ENCODE data around the gene SORCS2.

SORCS2 gene

DNA sequence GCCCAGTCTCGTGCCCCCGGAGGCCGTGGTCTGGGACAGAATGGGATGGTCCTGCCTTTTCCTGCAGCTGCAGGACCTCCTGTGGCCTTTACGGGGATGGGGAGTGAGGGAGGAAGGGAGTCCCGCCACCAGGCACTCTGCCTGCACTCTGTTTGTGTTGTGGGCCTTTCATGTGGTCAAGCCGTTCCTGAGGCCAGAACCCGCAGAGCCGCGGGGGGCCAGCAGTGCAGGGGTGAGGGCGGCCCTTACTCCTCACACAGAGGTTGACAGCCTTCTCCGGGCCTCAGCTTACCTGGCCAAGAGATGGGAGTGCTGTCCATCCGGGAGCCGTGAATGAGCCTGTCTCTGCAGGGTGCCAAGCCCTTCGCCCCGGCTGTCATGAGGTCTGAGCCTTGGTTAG, 516.6 kb downstream of the SORCS2 start:
- Histone ChIP-seq H2AFZ (ENCODE audit: insufficient read depth, low read length, poor library complexity) (no peak overlapping the region), H3K23ac (ENCODE audit: low read length) (no peak overlapping the region), H3K9ac (ENCODE audit: low read length) (no peak overlapping the region), H3K9me3 (ENCODE audit: insufficient read depth, low read depth, low read length) (peaks cover under 1% of the 10 kb centered on the region), H2BK12ac (ENCODE audit: low read length) (no peak overlapping the region), H2BK5ac (ENCODE audit: low read depth, low read length, poor library complexity) (no peak overlapping the region), H3K79me1 (ENCODE audit: low read length) (no peaks in the 10 kb centered on the region), H4K91ac (ENCODE audit: low read depth, low read length) (no peak overlapping the region), H3K27ac (ENCODE audit: low read depth, low read length) (no peak overlapping the region), H3K36me3 (ENCODE audit: control insufficient read depth in 1 of 2, insufficient read depth in 2 of 2, low read length in 2 of 2) (no peaks in the 10 kb centered on the region), H3K4me1 (ENCODE audit: control insufficient read depth in 1 of 2, insufficient read depth in 2 of 2, low read length in 2 of 2) (no peaks in the 10 kb centered on the region), H4K8ac (ENCODE audit: low read depth, low read length) (no peak overlapping the region), H3K4me3 (ENCODE audit: low read depth, low read length) (no peak overlapping the region), H3K4ac (ENCODE audit: low read depth, low read length) (no peak overlapping the region), H3K79me2 (ENCODE audit: control insufficient read depth, insufficient read depth, low read length, poor library complexity) (no peaks in the 10 kb centered on the region), H3K14ac (ENCODE audit: low read length) (no peak overlapping the region), H2BK120ac (ENCODE audit: insufficient read depth, low read length, poor library complexity) (no peak overlapping the region), H3K18ac (ENCODE audit: low read length) (no peak overlapping the region), H2AK5ac (ENCODE audit: low read length) (no peak overlapping the region), H3K4me2 (ENCODE audit: low read length) (no peak overlapping the region), H3K27me3 (ENCODE audit: insufficient read depth, low read length) (no peaks in the 10 kb centered on the region), H4K12ac (ENCODE audit: low read depth, low read length) (no peak overlapping the region)
- no peak for DNase-seq
- no CpG with 5 or more reads among the region's 15 CpGs for WGBS (ENCODE audit: extremely low coverage, insufficient coverage, insufficient read length)

DNA sequence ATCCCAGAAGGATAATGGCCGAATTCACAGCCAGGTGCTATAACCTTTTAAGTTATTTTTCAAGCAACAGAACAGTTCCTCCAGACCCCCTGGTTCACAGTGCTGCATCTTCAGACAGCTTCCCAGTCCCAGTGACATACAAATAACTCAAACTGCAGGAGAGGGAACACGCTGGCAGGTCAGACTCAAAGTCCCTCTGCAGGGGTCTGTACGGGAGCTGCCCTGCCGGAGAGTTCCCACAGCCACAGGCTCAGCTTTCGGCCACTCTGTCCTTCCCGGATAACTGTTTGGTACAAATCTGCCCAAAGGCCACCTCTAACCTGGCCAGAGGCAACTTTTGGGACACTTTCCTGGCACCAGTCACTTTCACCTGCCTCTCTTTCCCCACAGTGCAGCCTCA, 517.1 kb downstream of the SORCS2 start:
- Histone ChIP-seq H3K4me1 (ENCODE audit: control insufficient read depth in 1 of 2, insufficient read depth in 2 of 2, low read length in 2 of 2) (no peaks in the 10 kb centered on the region), H2AK5ac (ENCODE audit: low read length) (no peak overlapping the region), H4K12ac (ENCODE audit: low read depth, low read length) (no peak overlapping the region), H3K27me3 (ENCODE audit: insufficient read depth, low read length) (no peaks in the 10 kb centered on the region), H3K4me2 (ENCODE audit: low read length) (no peak overlapping the region), H2AFZ (ENCODE audit: insufficient read depth, low read length, poor library complexity) (no peak overlapping the region), H4K91ac (ENCODE audit: low read depth, low read length) (no peak overlapping the region), H3K14ac (ENCODE audit: low read length) (no peak overlapping the region), H3K18ac (ENCODE audit: low read length) (no peak overlapping the region), H3K23ac (ENCODE audit: low read length) (no peak overlapping the region), H2BK12ac (ENCODE audit: low read length) (no peak overlapping the region), H3K79me1 (ENCODE audit: low read length) (no peaks in the 10 kb centered on the region), H3K9me3 (ENCODE audit: insufficient read depth, low read depth, low read length) (peaks cover 4% of the 10 kb centered on the region), H3K36me3 (ENCODE audit: control insufficient read depth in 1 of 2, insufficient read depth in 2 of 2, low read length in 2 of 2) (no peaks in the 10 kb centered on the region), H3K9ac (ENCODE audit: low read length) (no peak overlapping the region), H4K8ac (ENCODE audit: low read depth, low read length) (no peak overlapping the region), H3K4me3 (ENCODE audit: low read depth, low read length) (no peak overlapping the region), H2BK120ac (ENCODE audit: insufficient read depth, low read length, poor library complexity) (no peak overlapping the region), H3K27ac (ENCODE audit: low read depth, low read length) (no peak overlapping the region), H3K79me2 (ENCODE audit: control insufficient read depth, insufficient read depth, low read length, poor library complexity) (no peaks in the 10 kb centered on the region), H2BK5ac (ENCODE audit: low read depth, low read length, poor library complexity) (no peak overlapping the region), H3K4ac (ENCODE audit: low read depth, low read length) (no peak overlapping the region)
- no CpG with 5 or more reads among the region's 6 CpGs for WGBS (ENCODE audit: extremely low coverage, insufficient coverage, insufficient read length)
- DNase-seq = no peak

DNA sequence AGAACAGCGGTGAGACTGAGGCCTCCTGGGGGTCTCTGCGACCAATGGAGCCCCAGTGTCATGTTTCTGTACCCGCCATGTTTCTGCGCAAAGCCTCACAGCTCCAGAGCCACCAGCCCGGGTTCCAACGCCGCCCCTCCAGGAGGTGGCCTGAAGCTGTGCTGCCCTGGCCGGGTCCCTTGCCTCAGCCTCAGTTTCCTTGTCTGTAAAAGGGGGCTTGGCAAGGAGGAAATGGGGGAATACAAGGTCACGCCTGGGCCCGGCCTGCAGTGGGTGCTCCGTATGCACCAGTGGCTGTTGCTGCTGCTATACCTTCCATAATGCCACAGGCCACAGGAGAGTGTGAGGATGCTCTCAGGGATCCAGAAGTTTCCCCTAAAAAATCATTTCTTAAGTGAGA, 517.8 kb downstream of the SORCS2 start:
- H3K9ac ChIP-seq (ENCODE audit: low read length) = no peak overlapping the region
- no peak overlapping the region for H2BK120ac ChIP-seq (ENCODE audit: insufficient read depth, low read length, poor library complexity)
- no peak overlapping the region for H3K4me2 ChIP-seq (ENCODE audit: low read length)
- H2AFZ ChIP-seq (ENCODE audit: insufficient read depth, low read length, poor library complexity) = no peak overlapping the region
- no peak overlapping the region for H4K8ac ChIP-seq (ENCODE audit: low read depth, low read length)
- no peak overlapping the region for H2BK12ac ChIP-seq (ENCODE audit: low read length)
- no peak overlapping the region for H3K27ac ChIP-seq (ENCODE audit: low read depth, low read length)
- H3K36me3 ChIP-seq (ENCODE audit: control insufficient read depth in 1 of 2, insufficient read depth in 2 of 2, low read length in 2 of 2) = no peaks in the 10 kb centered on the region
- H3K14ac ChIP-seq (ENCODE audit: low read length) = no peak overlapping the region
- DNase-seq = no peak
- H3K23ac ChIP-seq (ENCODE audit: low read length) = no peak overlapping the region
- peaks cover 4% of the 10 kb centered on the region for H3K9me3 ChIP-seq (ENCODE audit: insufficient read depth, low read depth, low read length)
- no peaks in the 10 kb centered on the region for H3K79me2 ChIP-seq (ENCODE audit: control insufficient read depth, insufficient read depth, low read length, poor library complexity)
- no peak overlapping the region for H3K18ac ChIP-seq (ENCODE audit: low read length)
- WGBS (ENCODE audit: extremely low coverage, insufficient coverage, insufficient read length) = no CpG with 5 or more reads among the region's 11 CpGs
- H2BK5ac ChIP-seq (ENCODE audit: low read depth, low read length, poor library complexity) = no peak overlapping the region
- no peaks in the 10 kb centered on the region for H3K27me3 ChIP-seq (ENCODE audit: insufficient read depth, low read length)
- H3K79me1 ChIP-seq (ENCODE audit: low read length) = no peaks in the 10 kb centered on the region
- H4K91ac ChIP-seq (ENCODE audit: low read depth, low read length) = no peak overlapping the region
- H2AK5ac ChIP-seq (ENCODE audit: low read length) = no peak overlapping the region
- H4K12ac ChIP-seq (ENCODE audit: low read depth, low read length) = no peak overlapping the region
- H3K4me1 ChIP-seq (ENCODE audit: control insufficient read depth in 1 of 2, insufficient read depth in 2 of 2, low read length in 2 of 2) = no peaks in the 10 kb centered on the region
- H3K4ac ChIP-seq (ENCODE audit: low read depth, low read length) = no peak overlapping the region
- H3K4me3 ChIP-seq (ENCODE audit: low read depth, low read length) = no peak overlapping the region

DNA sequence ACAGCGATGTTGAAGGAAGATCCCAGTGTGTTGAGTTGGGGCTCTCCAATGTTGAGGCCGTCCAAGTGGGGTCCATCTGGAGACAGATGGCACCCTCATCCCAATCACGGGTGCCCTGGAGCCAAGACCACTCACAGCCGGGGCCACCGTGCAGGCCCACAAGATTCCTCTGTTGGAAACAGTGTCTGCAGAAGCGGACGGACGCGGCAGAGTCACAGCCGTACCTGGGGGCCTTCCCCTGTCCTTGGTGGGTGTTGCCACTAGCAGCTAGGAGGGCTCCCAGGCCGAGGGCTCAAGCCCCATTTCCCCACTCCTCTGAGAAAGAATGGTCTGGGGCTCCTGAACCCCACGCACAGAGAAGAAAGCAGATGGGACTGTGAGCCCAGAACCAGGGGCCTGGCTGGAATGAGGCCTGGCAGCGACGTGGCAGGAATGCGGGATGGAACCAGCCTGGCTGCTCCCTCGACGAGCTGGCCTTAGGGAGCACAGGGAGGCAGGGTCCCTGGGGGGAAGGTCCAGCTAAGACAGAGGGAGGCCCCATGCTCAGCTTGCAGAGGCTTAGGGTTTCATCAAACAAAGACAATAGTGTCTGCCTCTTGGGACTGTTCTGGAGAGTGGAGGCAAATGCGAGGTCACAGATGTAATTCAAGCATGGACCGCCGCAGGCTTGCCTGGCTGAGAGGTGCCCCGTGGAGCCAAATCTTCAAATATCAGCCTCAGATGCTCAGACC, 518.4 kb downstream of the SORCS2 start:
- H3K4me1 ChIP-seq (ENCODE audit: control insufficient read depth in 1 of 2, insufficient read depth in 2 of 2, low read length in 2 of 2) = no peaks in the 10 kb centered on the region
- no peaks in the 10 kb centered on the region for H3K79me1 ChIP-seq (ENCODE audit: low read length)
- H3K4me3 ChIP-seq (ENCODE audit: low read depth, low read length) = no peak overlapping the region
- H2BK120ac ChIP-seq (ENCODE audit: insufficient read depth, low read length, poor library complexity) = no peak overlapping the region
- no peak overlapping the region for H3K4me2 ChIP-seq (ENCODE audit: low read length)
- H3K9ac ChIP-seq (ENCODE audit: low read length) = no peak overlapping the region
- H2AFZ ChIP-seq (ENCODE audit: insufficient read depth, low read length, poor library complexity) = no peak overlapping the region
- no peak for DNase-seq
- no peak overlapping the region for H2BK5ac ChIP-seq (ENCODE audit: low read depth, low read length, poor library complexity)
- H3K14ac ChIP-seq (ENCODE audit: low read length) = no peak overlapping the region
- no peak overlapping the region for H3K4ac ChIP-seq (ENCODE audit: low read depth, low read length)
- H2BK12ac ChIP-seq (ENCODE audit: low read length) = no peak overlapping the region
- H3K27me3 ChIP-seq (ENCODE audit: insufficient read depth, low read length) = no peaks in the 10 kb centered on the region
- no peak overlapping the region for H4K12ac ChIP-seq (ENCODE audit: low read depth, low read length)
- H4K8ac ChIP-seq (ENCODE audit: low read depth, low read length) = no peak overlapping the region
- H3K79me2 ChIP-seq (ENCODE audit: control insufficient read depth, insufficient read depth, low read length, poor library complexity) = no peaks in the 10 kb centered on the region
- no CpG with 5 or more reads among the region's 21 CpGs for WGBS (ENCODE audit: extremely low coverage, insufficient coverage, insufficient read length)
- no peak overlapping the region for H4K91ac ChIP-seq (ENCODE audit: low read depth, low read length)
- no peak overlapping the region for H3K18ac ChIP-seq (ENCODE audit: low read length)
- peaks cover 4% of the 10 kb centered on the region for H3K9me3 ChIP-seq (ENCODE audit: insufficient read depth, low read depth, low read length)
- no peak overlapping the region for H2AK5ac ChIP-seq (ENCODE audit: low read length)
- H3K27ac ChIP-seq (ENCODE audit: low read depth, low read length) = no peak overlapping the region
- no peaks in the 10 kb centered on the region for H3K36me3 ChIP-seq (ENCODE audit: control insufficient read depth in 1 of 2, insufficient read depth in 2 of 2, low read length in 2 of 2)
- H3K23ac ChIP-seq (ENCODE audit: low read length) = no peak overlapping the region

Measured in trophoblast cell (in vitro differentiated cells and primary cell).